H1 (cell line): ENCODE data around the gene CACNA2D4. TPM values are rescaled to one million over a fixed set of nuclear protein-coding genes. Genes with fewer than 3 reads are reported as not detected.

Experiments used
- CTCF ChIA-PET: fragments of 300-600 bp; sonication (Branson Sonifier 250); formaldehyde crosslinking; loops from one replicate; lab custom pipeline; 2021; ENCODE audit not compliant: partially characterized antibody; lab: Charles Lee
- POLR2A ChIA-PET: fragments of 300-600 bp; sonication (Branson Sonifier 250); formaldehyde crosslinking; loops from one replicate; lab custom pipeline; 2021; ENCODE audit warnings: inconsistent platforms; ENCODE audit not compliant: partially characterized antibody; lab: Charles Lee
- DNase-seq, 2 experiments: peaks; one replicate each; pipeline versions ENCODE4 v3.0.0 to v3.0.0-alpha.2; 2010 to 2022; ENCODE audit warnings: low spot score in 2 of 2, low read depth in 1 of 2, mixed read lengths in 1 of 2
- FAIRE-seq: peaks from 2 replicates; lab custom pipeline; 2011; peaks lifted over from hg19 to GRCh38; lab: Jason Lieb, UNC
- H2AFZ ChIP-seq: 2 replicates; pipeline ENCODE4 v1.8.1; 2012; ENCODE audit warnings: low read length, inconsistent platforms
- H2AK5ac ChIP-seq: 2 replicates; pipeline ENCODE4 v1.6.1; 2013; ENCODE audit warnings: low read depth, low read length
- H2BK120ac ChIP-seq: replicated peaks from 2 replicates; pipeline ENCODE3; 2013; ENCODE audit warnings: low read depth, low read length, inconsistent platforms
- H2BK12ac ChIP-seq: 2 replicates; pipeline ENCODE4 v1.6.1; 2013; ENCODE audit warnings: low read depth, low read length
- H2BK15ac ChIP-seq: 2 replicates; pipeline ENCODE4 v1.6.1; 2013; ENCODE audit warnings: low read length
- H2BK20ac ChIP-seq: 2 replicates; pipeline ENCODE4 v1.6.1; 2013; ENCODE audit warnings: low read length
- H2BK5ac ChIP-seq: 2 replicates; pipeline ENCODE4 v1.6.1; 2013; ENCODE audit warnings: low read depth, low read length
- H3K14ac ChIP-seq: 2 replicates; pipeline ENCODE4 v1.6.1; 2013; ENCODE audit warnings: inconsistent platforms; ENCODE audit not compliant: insufficient read length
- H3K18ac ChIP-seq: 2 replicates; pipeline ENCODE4 v1.6.1; 2013; ENCODE audit warnings: low read length; ENCODE audit errors: extremely low read depth
- H3K23ac ChIP-seq: 2 replicates; pipeline ENCODE4 v1.6.1; 2013; ENCODE audit warnings: inconsistent platforms; ENCODE audit not compliant: insufficient read length
- H3K23me2 ChIP-seq: 2 replicates; pipeline ENCODE4 v1.6.1; 2013; ENCODE audit warnings: low read depth, low read length
- H3K27ac ChIP-seq: 2 replicates; pipeline ENCODE4 v1.6.1; 2011; ENCODE audit warnings: low read depth, low read length, inconsistent platforms
- H3K27me3 ChIP-seq, 4 experiments: replicated peaks in 1 of 4; 1 replicate in 1 of 4; 2 replicates in 3 of 4; pipeline versions ENCODE4 v1.6.1 to v1.8.1; 2011 to 2013; ENCODE audit warnings: low read length in 3 of 4, mild to moderate bottlenecking in 3 of 4, inconsistent platforms in 2 of 4, mixed read lengths in 2 of 4, moderate library complexity in 1 of 4; ENCODE audit not compliant: control insufficient read depth in 3 of 4, insufficient read depth in 3 of 4; ENCODE audit errors: extremely low read depth in 1 of 4
- H3K36me3 ChIP-seq, 4 experiments: 2 replicates each; pipeline versions ENCODE4 v1.6.1 to v1.8.1; 2011 to 2013; ENCODE audit warnings: mild to moderate bottlenecking in 4 of 4, low read length in 3 of 4, moderate library complexity in 2 of 4, control low read depth in 1 of 4, inconsistent platforms in 1 of 4; ENCODE audit not compliant: insufficient read depth in 4 of 4, control insufficient read depth in 2 of 4
- H3K4ac ChIP-seq: replicated peaks from 2 replicates; pipeline ENCODE3; 2013; ENCODE audit warnings: low read length, low read depth, mixed read lengths, inconsistent platforms; ENCODE audit not compliant: insufficient read length
- H3K4me1 ChIP-seq, 4 experiments: replicated peaks in 1 of 4; 1 replicate in 1 of 4; 2 replicates in 3 of 4; pipeline versions ENCODE4 v1.6.1 to v1.8.1; 2011 to 2013; ENCODE audit warnings: low read length in 3 of 4, inconsistent platforms in 2 of 4, mixed read lengths in 1 of 4; ENCODE audit not compliant: insufficient read depth in 4 of 4, control insufficient read depth in 3 of 4
- H3K4me2 ChIP-seq, 2 experiments: 2 replicates each; pipeline versions ENCODE4 v1.6.1 to v1.8.1; 2011 to 2013; ENCODE audit warnings: low read depth in 2 of 2, low read length in 2 of 2, control low read depth in 1 of 2, inconsistent platforms in 1 of 2, mild to moderate bottlenecking in 1 of 2; ENCODE audit not compliant: insufficient read depth in 1 of 2
- H3K4me3 ChIP-seq, 4 experiments: fragments of 200-600, 300-600 bp in 1 of 4; sonication (generic), shearing (Covaris generic), sonication (Bioruptor Twin) in 1 of 4; 2 replicates each; pipeline versions ENCODE4 v1.5.1 to v1.8.1; 2011 to 2016; ENCODE audit warnings: low read length in 4 of 4, low read depth in 3 of 4, control low read depth in 2 of 4, inconsistent platforms in 2 of 4, mild to moderate bottlenecking in 2 of 4, mixed read lengths in 1 of 4, moderate library complexity in 1 of 4; ENCODE audit not compliant: insufficient read depth in 2 of 4; ENCODE audit errors: extremely low read depth in 1 of 4
- H3K56ac ChIP-seq: replicated peaks from 2 replicates; pipeline ENCODE3; 2013; ENCODE audit warnings: low read depth, mild to moderate bottlenecking, mixed read lengths, low read length, inconsistent platforms; ENCODE audit not compliant: insufficient read length
- H3K79me1 ChIP-seq: 2 replicates; pipeline ENCODE4 v1.6.1; 2013; ENCODE audit warnings: low read depth, low read length, control low read depth
- H3K79me2 ChIP-seq, 2 experiments: 2 replicates each; pipeline versions ENCODE4 v1.6.1 to v1.8.1; 2012 to 2013; ENCODE audit warnings: low read length in 2 of 2, mild to moderate bottlenecking in 2 of 2, inconsistent platforms in 1 of 2; ENCODE audit not compliant: insufficient read depth in 2 of 2, control insufficient read depth in 1 of 2
- H3K9ac ChIP-seq, 4 experiments: replicated peaks in 1 of 4; 1 replicate in 1 of 4; 2 replicates in 3 of 4; pipeline versions ENCODE4 v1.6.1 to v1.8.1; 2011 to 2013; ENCODE audit warnings: low read depth in 3 of 4, low read length in 3 of 4, control low read depth in 2 of 4, mild to moderate bottlenecking in 2 of 4, moderate library complexity in 2 of 4, inconsistent platforms in 1 of 4; ENCODE audit errors: extremely low read depth in 1 of 4
- H3K9me3 ChIP-seq, 2 experiments: 2 replicates each; pipeline versions ENCODE4 v1.6.1 to v1.8.1; 2012 to 2013; ENCODE audit warnings: mild to moderate bottlenecking in 2 of 2, moderate library complexity in 2 of 2, control low read depth in 1 of 2, inconsistent platforms in 1 of 2, low read depth in 1 of 2, low read length in 1 of 2, mixed read lengths in 1 of 2; ENCODE audit not compliant: insufficient read depth in 2 of 2
- H4K20me1 ChIP-seq, 2 experiments: replicated peaks in 1 of 2; 2 replicates each; pipeline versions ENCODE3 to v1.8.1; 2011 to 2013; ENCODE audit warnings: inconsistent platforms in 2 of 2, low read length in 2 of 2, mild to moderate bottlenecking in 1 of 2; ENCODE audit not compliant: insufficient read depth in 2 of 2, control insufficient read depth in 1 of 2
- H4K5ac ChIP-seq: 2 replicates; pipeline ENCODE4 v1.6.1; 2013; ENCODE audit warnings: low read length, low read depth, mixed read lengths, inconsistent platforms; ENCODE audit not compliant: insufficient read length
- H4K8ac ChIP-seq: 2 replicates; pipeline ENCODE4 v1.8.0; 2013; ENCODE audit warnings: mild to moderate bottlenecking, moderate library complexity, low read length, inconsistent platforms; ENCODE audit not compliant: insufficient read depth; ENCODE audit errors: extremely low read depth
- H4K91ac ChIP-seq: replicated peaks from 2 replicates; pipeline ENCODE3; 2013; ENCODE audit warnings: low read length, mixed read lengths, inconsistent platforms; ENCODE audit not compliant: insufficient read length
- CHD2 ChIP-seq: IDR thresholded peaks from 2 replicates; pipeline ENCODE4 v1.6.1; 2012; ENCODE audit warnings: low read length, improper control_type of control experiment
- EGR1 ChIP-seq: IDR thresholded peaks from 2 replicates; pipeline ENCODE4 v1.6.1; 2011; ENCODE audit warnings: low read depth, low read length, borderline replicate concordance
- EZH2 ChIP-seq: fragments of 200-600 bp; sonication (generic); IDR thresholded peaks from 2 replicates; pipeline ENCODE4 v1.7.1; 2012; ENCODE audit warnings: low read depth, mild to moderate bottlenecking, moderate library complexity, low read length, inconsistent platforms; ENCODE audit not compliant: severe bottlenecking
- FOSL1 ChIP-seq: IDR thresholded peaks from 2 replicates; pipeline ENCODE4 v1.6.1; 2011; ENCODE audit warnings: mild to moderate bottlenecking, low read depth, low read length, moderate library complexity; ENCODE audit not compliant: insufficient read depth
- HDAC6 ChIP-seq: IDR thresholded peaks from one replicate; pipeline ENCODE4 v1.7.1; 2012; ENCODE audit warnings: low read depth, mild to moderate bottlenecking, inconsistent platforms, low read length, moderate library complexity
- KDM5A ChIP-seq: fragments of 200-600 bp; IDR thresholded peaks from 2 replicates; pipeline ENCODE4 v1.7.1; 2012; ENCODE audit warnings: mild to moderate bottlenecking, low read length, inconsistent platforms, mixed read lengths
- POU5F1 ChIP-seq: IDR thresholded peaks from 2 replicates; pipeline ENCODE4 v1.6.1; 2011; ENCODE audit warnings: low read depth, mild to moderate bottlenecking, low read length, moderate library complexity
- RBBP5 ChIP-seq: IDR thresholded peaks from 2 replicates; pipeline ENCODE4 v1.7.1; 2012; ENCODE audit warnings: low read depth, mild to moderate bottlenecking, inconsistent platforms, low read length, moderate library complexity, borderline replicate concordance
- SUZ12 ChIP-seq: fragments of 200-600 bp; sonication (generic); IDR thresholded peaks from 2 replicates; pipeline ENCODE4 v1.6.1; 2012; ENCODE audit warnings: mild to moderate bottlenecking, inconsistent platforms, low read length, moderate library complexity, mixed read lengths
- TAF1 ChIP-seq: IDR thresholded peaks from 2 replicates; pipeline ENCODE4 v1.6.1; 2011; ENCODE audit warnings: mild to moderate bottlenecking, low read depth, low read length
- TEAD4 ChIP-seq: IDR thresholded peaks from 2 replicates; pipeline ENCODE4 v1.6.1; 2012; ENCODE audit warnings: low read depth, low read length, inconsistent platforms, mixed read lengths
- WGBS, 2 experiments: shearing (Covaris generic) in 1 of 2; methylation state at CpG; one replicate each; pipeline versions ENCODE4 v1.1.6 to v1.1.7; 2013 to 2015; ENCODE audit warnings: low lambda C conversion rate in 2 of 2, mixed read lengths in 2 of 2, inconsistent platforms in 1 of 2, low coverage in 1 of 2, missing lambda C conversion rate in 1 of 2; ENCODE audit not compliant: insufficient replicate concordance in 2 of 2, insufficient coverage in 1 of 2, insufficient read length in 1 of 2; ENCODE audit errors: extremely low coverage in 1 of 2, missing lambda C conversion rate in 1 of 2; 5-methylcytosine and 5-hydroxymethylcytosine counted together
- polyA plus RNA-seq, 7 experiments: library from polyadenylated mRNA; depleted of rRNA in 3 of 7; stranded (reverse) in 5 of 7; unstranded in 2 of 7; fragments of >200 nt in 5 of 7; fragments of 200-250 nt in 2 of 7; gene quantifications; 1 replicate in 5 of 7; 2 replicates in 1 of 7; 4 replicates in 1 of 7; pipeline versions ENCODE4 v1.2.1 to v1.2.3, GENCODE V29; 2011 to 2013; ENCODE audit warnings: missing spikeins in 2 of 7, mixed read lengths in 2 of 7
- total RNA-seq: library from RNA; stranded (reverse); fragmentation: NEBNext Ultra II Directional; extraction: Animal tissue kit (Norgen Biotek cat#: 25700); gene quantifications from 2 replicates; pipeline ENCODE4 v1.2.1, GENCODE V29; 2021
- TF ChIP-seq, protein P1 (sequence below): IDR thresholded peaks from 2 replicates; pipeline ENCODE4 v1.6.1; 2011; ENCODE audit warnings: low read depth, mild to moderate bottlenecking, low read length; ENCODE audit not compliant: insufficient read depth
- TF ChIP-seq, protein P2 (sequence below): IDR thresholded peaks from 2 replicates; pipeline ENCODE4 v1.6.1; 2012; ENCODE audit warnings: low read length, inconsistent platforms

The CACNA2D4 gene
- total and polyA plus RNA-seq, 2 of the 8 experiments (the other 6 are each of a cell fraction or from before 2014, with no cell fraction given) = 0.44 to 0.88 TPM

DNA sequence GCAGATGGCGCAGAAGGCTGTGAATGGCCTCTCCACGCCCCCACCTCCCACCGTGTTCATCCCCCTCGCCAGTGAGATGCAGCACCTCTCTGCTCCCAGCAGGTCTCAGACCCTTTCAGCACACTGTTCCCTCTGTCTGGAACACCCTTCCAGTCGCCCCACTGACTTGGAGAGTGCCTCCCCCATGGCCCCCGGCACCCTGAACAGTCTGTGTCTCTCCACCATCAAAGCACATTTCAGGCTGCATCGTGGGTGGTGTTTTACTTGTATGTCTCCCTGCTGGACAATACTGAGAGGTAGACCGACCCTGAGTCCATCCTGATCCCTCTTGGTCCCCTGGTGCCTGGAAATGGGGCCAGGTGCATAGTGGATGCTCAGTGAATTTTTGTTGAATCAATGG is 34.9 kb downstream of the CACNA2D4 start:
- Histone ChIP-seq H3K79me2 (no peaks in the 10 kb centered on the region), H3K23me2 (no peaks in the 10 kb centered on the region), H2BK12ac (no peak overlapping the region), H3K9ac (no peak overlapping the region), H3K56ac (no peak overlapping the region), H3K4me1 (no peaks in the 10 kb centered on the region), H3K23ac (no peak overlapping the region), H2BK5ac (no peak overlapping the region), H2BK15ac (no peak overlapping the region), H3K9me3 (no peaks in the 10 kb centered on the region; a peak in 1 of 4 replicates), H3K27me3 (no peaks in the 10 kb centered on the region), H3K18ac (no peak overlapping the region), H2BK120ac (no peak overlapping the region), H3K14ac (no peak overlapping the region), H4K91ac (no peak overlapping the region), H3K79me1 (no peaks in the 10 kb centered on the region), H3K36me3 (no peaks in the 10 kb centered on the region), H2AK5ac (no peak overlapping the region), H4K20me1 (no peaks in the 10 kb centered on the region), H4K8ac (no peak overlapping the region), H3K4me3 (no peak overlapping the region), H2BK20ac (no peak overlapping the region), H3K27ac (no peak overlapping the region), H2AFZ (no peak overlapping the region), H3K4ac (no peak overlapping the region), H3K4me2 (no peak overlapping the region), H4K5ac (no peak overlapping the region)
- FAIRE-seq (no peak), DNase-seq (no peak)
- WGBS, 2 experiments = 95% methylated on average over 7 of the region's 8 CpGs; no CpG with 5 or more reads in 1 of the 2 experiments
- CTCF ChIA-PET = no interaction called here
- POLR2A ChIA-PET = no interaction called here
- no peak for TF ChIP-seq POU5F1
- no peak for TF ChIP-seq FOSL1
- no peak for TF ChIP-seq TAF1
- no peak for TF ChIP-seq TEAD4
- no peak for TF ChIP-seq CHD2
- no peak for TF ChIP-seq SUZ12
- TF ChIP-seq RBBP5 = no peak
- TF ChIP-seq, protein P1, sequence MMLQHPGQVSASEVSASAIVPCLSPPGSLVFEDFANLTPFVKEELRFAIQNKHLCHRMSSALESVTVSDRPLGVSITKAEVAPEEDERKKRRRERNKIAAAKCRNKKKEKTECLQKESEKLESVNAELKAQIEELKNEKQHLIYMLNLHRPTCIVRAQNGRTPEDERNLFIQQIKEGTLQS = no peak
- TF ChIP-seq EGR1 = no peak
- no peak for TF ChIP-seq EZH2
- no peak for TF ChIP-seq HDAC6
- no peak for TF ChIP-seq KDM5A
- TF ChIP-seq, protein P2, sequence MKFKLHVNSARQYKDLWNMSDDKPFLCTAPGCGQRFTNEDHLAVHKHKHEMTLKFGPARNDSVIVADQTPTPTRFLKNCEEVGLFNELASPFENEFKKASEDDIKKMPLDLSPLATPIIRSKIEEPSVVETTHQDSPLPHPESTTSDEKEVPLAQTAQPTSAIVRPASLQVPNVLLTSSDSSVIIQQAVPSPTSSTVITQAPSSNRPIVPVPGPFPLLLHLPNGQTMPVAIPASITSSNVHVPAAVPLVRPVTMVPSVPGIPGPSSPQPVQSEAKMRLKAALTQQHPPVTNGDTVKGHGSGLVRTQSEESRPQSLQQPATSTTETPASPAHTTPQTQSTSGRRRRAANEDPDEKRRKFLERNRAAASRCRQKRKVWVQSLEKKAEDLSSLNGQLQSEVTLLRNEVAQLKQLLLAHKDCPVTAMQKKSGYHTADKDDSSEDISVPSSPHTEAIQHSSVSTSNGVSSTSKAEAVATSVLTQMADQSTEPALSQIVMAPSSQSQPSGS = no peak
